A673 (cell line): ENCODE measurements around the gene CYP2A6. TPM values are rescaled to one million over a fixed set of nuclear protein-coding genes. Genes with fewer than 3 reads are reported as not detected.
"Not testable (repeated sequence)": the region's sequence is repeated elsewhere in the genome, so short reads cannot be mapped to it uniquely, and the experiment has no call there.

ENCODE experiments used
- BruUV-seq: library from RNA; stranded (reverse); fragments of 400-500 nt; replicated peaks from 2 replicates; lab custom pipeline; 2021; lab: Mats Ljungman, UMichigan
- CTCF ChIA-PET: fragments of 300-600 bp; sonication (Branson Sonifier 250); formaldehyde crosslinking; loops from one replicate; lab custom pipeline; 2022; ENCODE audit warnings: antibody characterized with exemption; lab: Charles Lee
- POLR2A ChIA-PET: fragments of 300-600 bp; sonication (Branson Sonifier 250); formaldehyde crosslinking; loops from one replicate; lab custom pipeline; 2022; ENCODE audit warnings: antibody characterized with exemption; ENCODE audit not compliant: low non-redundant PET; lab: Charles Lee
- DNase-seq: peaks from one replicate; pipeline ENCODE4 v3.0.0-alpha.2; 2015; ENCODE audit warnings: low spot score
- H3K27ac ChIP-seq: fragments of 200-600 bp; sonication (generic); 2 replicates; pipeline ENCODE4 v1.5.1; 2016; ENCODE audit warnings: mixed run types, low read depth, mild to moderate bottlenecking, mixed read lengths, antibody characterized with exemption, low read length; ENCODE audit not compliant: poor library complexity, severe bottlenecking
- H3K27me3 ChIP-seq: fragments of 200-600 bp; sonication (generic); replicated peaks from 2 replicates; pipeline ENCODE4 v1.6.1; 2017; ENCODE audit warnings: mixed run types, low read depth, mild to moderate bottlenecking, mixed read lengths, antibody characterized with exemption, low read length; ENCODE audit not compliant: insufficient read depth, poor library complexity
- H3K36me3 ChIP-seq: fragments of 200-600 bp; sonication (generic); 2 replicates; pipeline ENCODE4 v1.6.1; 2016; ENCODE audit warnings: mixed run types, mild to moderate bottlenecking, mixed read lengths, antibody characterized with exemption, low read length; ENCODE audit not compliant: insufficient read depth, poor library complexity, severe bottlenecking
- H3K4me1 ChIP-seq: fragments of 200-600 bp; sonication (generic); 2 replicates; pipeline ENCODE4 v1.6.1; 2017; ENCODE audit warnings: mixed run types, mild to moderate bottlenecking, mixed read lengths, antibody characterized with exemption, low read length; ENCODE audit not compliant: insufficient read depth, poor library complexity, severe bottlenecking
- H3K4me3 ChIP-seq: fragments of 200-600 bp; sonication (generic); 2 replicates; pipeline ENCODE4 v1.5.1; 2016; ENCODE audit warnings: low read depth, mixed run types, mild to moderate bottlenecking, mixed read lengths, low read length; ENCODE audit not compliant: poor library complexity, severe bottlenecking
- H3K9me3 ChIP-seq: fragments of 200-600 bp; sonication (generic); 2 replicates; pipeline ENCODE4 v1.6.1; 2016; ENCODE audit warnings: mixed run types, low read depth, mild to moderate bottlenecking, mixed read lengths, antibody characterized with exemption, low read length; ENCODE audit not compliant: poor library complexity, severe bottlenecking
- EZH2 ChIP-seq: fragments of 200-600 bp; sonication (generic); IDR thresholded peaks from 2 replicates; pipeline ENCODE4 v1.6.1; 2017; ENCODE audit warnings: borderline replicate concordance, low read depth, mild to moderate bottlenecking, mixed read lengths, antibody characterized with exemption, low read length; ENCODE audit not compliant: poor library complexity, severe bottlenecking
- intact Hi-C: fragments of 100-400 bp; cut with micrococcal nuclease; formaldehyde crosslinking; loops from one replicate; pipeline ENCODE4 v1.10.0; 2022; ENCODE audit not compliant: unreplicated experiment
- total RNA-seq: library from RNA; stranded (reverse); gene quantifications from 2 replicates; pipeline ENCODE4 v1.2.3, GENCODE V29; 2021

The CYP2A6 gene
- total RNA-seq, 1 experiment from 2014 or later, result not detected

GRCh38 chr19:40827386-40828247, 22.6 kb downstream of the CYP2A6 start:
- H3K27ac ChIP-seq, result no peak overlapping the region
- H3K4me1 ChIP-seq, result no peaks in the 10 kb centered on the region
- BruUV-seq, result no TSS peak
- ChIA-PET POLR2A (interaction anchor here (0.6 kb wide), 1 partner anchor 392 kb away, joined by 3 read pairs; no protein-coding TSS in a partner anchor), CTCF (no interaction called here)
- no peak for DNase-seq
- no peak for TF ChIP-seq EZH2
- H3K4me3 ChIP-seq, result no peak overlapping the region
- H3K36me3 ChIP-seq, result no peaks in the 10 kb centered on the region
- intact Hi-C loops, result no loop called here
- no peaks in the 10 kb centered on the region for H3K9me3 ChIP-seq
- H3K27me3 ChIP-seq, result no peaks in the 10 kb centered on the region

- BruUV-seq, H3K27me3 ChIP-seq, H3K4me1 ChIP-seq, H3K27ac ChIP-seq, H3K36me3 ChIP-seq, CTCF ChIA-PET, H3K4me3 ChIP-seq, intact Hi-C loops, DNase-seq, H3K9me3 ChIP-seq, POLR2A ChIA-PET: not testable (repeated sequence)
Observed at GRCh38 chr19:40826699-40827385, 23.4 kb downstream of the CYP2A6 start.

- intact Hi-C loops, H3K4me3 ChIP-seq, BruUV-seq, DNase-seq, H3K4me1 ChIP-seq, H3K36me3 ChIP-seq, H3K9me3 ChIP-seq, POLR2A ChIA-PET, H3K27me3 ChIP-seq, CTCF ChIA-PET, H3K27ac ChIP-seq: not testable (repeated sequence)
Observed at GRCh38 chr19:40826312-40826698, 23.9 kb downstream of the CYP2A6 start.

DNA sequence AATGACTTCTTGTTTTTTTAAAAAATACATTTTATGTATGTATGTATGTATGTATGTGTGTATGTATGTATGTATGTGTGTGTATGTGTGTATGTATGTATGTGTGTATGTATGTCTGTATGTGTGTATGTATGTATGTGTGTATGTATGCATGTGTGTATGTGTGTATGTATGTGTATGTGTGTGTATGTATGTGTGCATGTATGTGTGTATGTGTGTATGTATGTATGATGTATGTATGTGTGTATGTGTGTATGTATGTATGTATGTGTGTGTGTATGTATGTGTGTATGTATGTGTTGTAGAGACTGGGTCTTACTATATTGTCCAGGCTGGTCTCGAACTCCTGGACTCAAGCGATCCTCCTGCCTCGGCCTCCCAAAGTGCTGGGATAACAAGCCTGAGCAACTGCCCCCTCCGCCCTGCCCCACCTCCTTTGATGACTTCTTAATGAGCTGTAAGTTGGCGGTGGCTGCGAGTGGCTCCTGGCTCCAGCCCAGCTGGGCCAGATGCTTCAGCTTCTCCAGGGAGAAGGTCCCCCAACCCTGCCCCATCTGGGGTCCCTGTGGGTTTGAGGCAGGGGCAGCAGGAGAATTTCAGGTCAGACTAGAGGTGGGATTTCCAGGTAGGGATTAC, 24.7 kb downstream of the CYP2A6 start:
- intact Hi-C loops, BruUV-seq: not testable (repeated sequence)

DNA sequence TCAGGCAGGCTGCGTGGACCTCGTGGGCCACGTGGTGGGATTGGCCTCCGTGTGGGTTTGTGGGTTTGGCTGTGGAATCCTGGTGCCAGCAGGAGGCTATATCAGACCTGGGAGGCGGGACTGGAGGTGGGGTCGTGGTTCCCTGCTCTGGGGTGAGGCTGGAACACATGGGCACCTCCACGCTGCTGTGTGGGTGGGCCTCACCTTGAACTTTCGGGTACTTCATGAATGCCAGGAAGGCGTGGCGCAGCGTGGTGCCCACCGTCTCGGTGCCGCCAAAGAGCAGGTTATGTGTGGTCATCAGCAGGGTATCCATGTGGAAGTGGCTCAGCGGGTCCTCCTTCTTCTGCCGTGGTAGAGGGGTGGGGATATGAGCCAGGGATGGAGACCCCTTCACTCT, 25.3 kb downstream of the CYP2A6 start:
- H3K36me3 ChIP-seq, H3K4me1 ChIP-seq, H3K27me3 ChIP-seq, H3K4me3 ChIP-seq, intact Hi-C loops, POLR2A ChIA-PET, BruUV-seq, CTCF ChIA-PET, H3K9me3 ChIP-seq, DNase-seq, H3K27ac ChIP-seq: not testable (repeated sequence)

More for the DNA sequence above, 24.7 kb downstream of the CYP2A6 start:
- POLR2A ChIA-PET, CTCF ChIA-PET, H3K9me3 ChIP-seq, H3K4me3 ChIP-seq, H3K27me3 ChIP-seq, H3K36me3 ChIP-seq, H3K4me1 ChIP-seq, H3K27ac ChIP-seq, DNase-seq: not testable (repeated sequence)

DNA sequence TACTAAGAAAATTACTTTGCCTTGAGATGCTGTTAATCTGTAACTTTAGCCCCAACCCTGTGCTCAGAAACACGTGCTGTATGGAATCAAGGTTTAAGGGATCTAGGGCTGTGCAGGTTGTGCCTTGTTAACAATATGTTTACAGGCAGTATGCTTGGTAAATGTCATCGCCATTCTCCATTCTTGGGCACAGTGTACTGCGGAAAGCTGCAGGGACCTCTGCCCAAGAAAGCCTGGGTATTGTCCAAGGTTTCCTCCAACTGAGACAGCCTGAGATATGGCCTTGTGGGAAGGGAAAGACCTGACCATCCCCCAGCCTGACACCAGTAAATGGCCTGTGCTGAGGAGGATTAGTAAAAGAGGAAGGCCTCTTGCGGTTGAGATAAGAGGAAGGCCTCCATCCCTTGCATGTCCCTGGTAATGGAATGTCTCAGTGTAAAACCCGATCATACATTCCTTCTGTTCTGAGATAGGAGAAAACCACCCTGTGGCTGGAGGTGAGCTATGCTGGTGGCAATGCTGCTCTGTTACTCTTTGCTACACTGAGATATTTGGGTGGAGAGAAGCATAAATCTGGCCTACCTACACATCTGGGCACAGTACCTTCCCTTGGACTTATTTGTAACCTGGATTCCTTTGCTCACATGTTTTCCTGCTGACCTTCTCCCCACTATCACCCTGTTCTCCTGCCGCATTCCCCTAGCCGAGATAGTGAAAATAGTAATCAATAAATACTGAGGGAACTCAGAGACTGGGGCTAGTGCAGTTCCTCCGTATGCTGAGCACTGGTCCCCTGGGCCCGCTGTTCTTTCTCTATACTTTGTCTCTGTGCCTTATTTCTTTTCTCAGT, 27.3 kb downstream of the CYP2A6 start:
- H3K27me3 ChIP-seq, CTCF ChIA-PET, DNase-seq, intact Hi-C loops, H3K4me3 ChIP-seq, H3K27ac ChIP-seq, H3K4me1 ChIP-seq, POLR2A ChIA-PET, H3K9me3 ChIP-seq, BruUV-seq, H3K36me3 ChIP-seq: not testable (repeated sequence)
